GM18505 (cell line): ENCODE results near the gene ALDH6A1.

ENCODE experiments used
- ATAC-seq: cut with Tn5 transposase; IDR thresholded peaks from one replicate; pipeline ENCODE4 v1.9.1; 2021; ENCODE audit not compliant: unreplicated experiment
- POLR2A ChIP-seq: IDR thresholded peaks from 4 replicates; pipeline ENCODE4 v1.6.1; 2011; ENCODE audit warnings: borderline replicate concordance; ENCODE audit not compliant: insufficient read depth, insufficient read length; ENCODE audit errors: extremely low read depth

The ALDH6A1 gene

DNA sequence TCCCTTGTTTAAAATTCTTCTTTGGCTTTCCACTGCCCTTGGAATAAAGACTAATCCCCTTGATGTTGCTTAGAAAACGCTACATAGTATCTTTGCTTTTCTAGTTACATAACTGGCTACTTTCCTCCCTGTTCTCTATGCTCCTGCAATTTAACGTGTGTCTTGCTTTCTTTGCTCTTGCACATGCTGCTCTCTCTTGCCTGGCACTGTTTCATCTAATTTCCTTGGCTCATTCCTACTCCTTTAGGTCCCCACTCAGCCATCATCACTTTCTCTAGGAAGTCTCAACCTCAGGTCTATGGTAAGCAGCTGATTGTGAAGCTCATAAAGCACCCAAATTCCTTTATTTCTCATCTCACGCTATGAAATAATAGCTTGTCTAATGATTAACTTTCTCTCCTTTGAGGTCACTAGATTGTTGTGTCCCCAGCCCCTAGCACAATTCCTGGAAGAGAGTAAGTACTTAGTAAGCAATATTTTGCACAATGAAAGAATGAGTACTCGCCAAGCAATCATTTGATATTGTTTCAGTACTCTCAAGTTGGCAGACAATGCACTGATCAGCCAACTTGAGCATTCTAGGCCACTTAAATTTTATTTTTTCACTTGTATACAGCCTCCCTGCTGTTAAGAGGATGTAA is 3.3 kb downstream of the ALDH6A1 start:
- ATAC-seq = no peak
- no peak for TF ChIP-seq POLR2A

DNA sequence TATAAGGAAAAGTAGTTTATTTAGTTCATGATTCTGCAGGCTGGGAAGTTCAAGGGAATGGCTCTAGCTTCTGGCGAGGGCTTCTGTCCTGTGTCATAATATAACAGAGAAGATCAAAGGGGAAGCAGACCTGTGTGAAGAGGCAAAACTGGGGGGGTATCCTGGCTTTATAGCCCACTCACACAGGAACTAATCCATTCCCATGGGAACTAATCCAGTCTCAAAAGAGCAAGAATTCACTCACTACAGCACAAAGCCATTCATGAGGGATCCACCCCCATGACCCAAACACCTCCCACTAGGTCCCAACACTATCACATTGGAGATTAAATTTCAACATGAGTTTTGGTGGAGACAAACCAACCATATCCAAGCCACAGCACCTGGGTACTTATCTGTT is 6.9 kb downstream of the ALDH6A1 start:
- ATAC-seq = no peak
- no peak for TF ChIP-seq POLR2A

DNA sequence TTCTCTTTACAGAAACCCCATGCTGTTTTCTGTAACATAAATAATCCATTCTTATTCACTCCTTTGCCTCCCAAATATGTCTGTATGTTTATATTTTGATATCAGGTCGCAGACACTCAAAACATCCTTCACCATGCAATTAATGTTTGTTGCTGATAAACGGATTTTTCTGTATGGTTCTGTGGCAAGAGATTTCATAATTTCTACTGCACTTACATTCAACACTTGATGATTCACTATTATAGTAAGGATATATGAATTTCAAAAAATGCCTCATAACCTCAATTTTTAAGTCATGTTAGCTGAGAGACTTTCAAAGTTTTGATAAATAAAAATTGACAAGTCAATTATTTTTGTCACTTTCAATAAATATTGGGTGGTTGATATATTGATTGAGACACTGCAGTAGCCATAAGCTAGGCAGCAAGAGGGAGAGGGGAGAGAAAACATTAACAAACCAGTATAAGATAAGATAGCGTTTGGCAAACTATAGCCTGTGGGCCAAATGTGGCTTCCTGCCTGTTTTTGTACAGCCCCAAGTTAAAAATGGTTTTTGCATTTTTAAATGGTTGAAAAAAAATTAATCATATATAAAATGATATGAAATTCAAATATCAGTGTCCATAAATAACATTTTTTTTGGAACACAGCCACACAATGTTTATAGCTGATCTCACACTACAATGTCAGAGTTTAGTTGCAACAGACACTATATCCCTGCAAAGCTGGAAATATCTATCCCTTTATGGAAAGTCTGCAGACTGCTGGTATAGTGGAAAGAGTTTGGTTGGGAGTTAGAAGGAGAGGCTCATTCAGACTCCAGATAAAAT is 18.3 kb downstream of the ALDH6A1 start:
- no peak for ATAC-seq

DNA sequence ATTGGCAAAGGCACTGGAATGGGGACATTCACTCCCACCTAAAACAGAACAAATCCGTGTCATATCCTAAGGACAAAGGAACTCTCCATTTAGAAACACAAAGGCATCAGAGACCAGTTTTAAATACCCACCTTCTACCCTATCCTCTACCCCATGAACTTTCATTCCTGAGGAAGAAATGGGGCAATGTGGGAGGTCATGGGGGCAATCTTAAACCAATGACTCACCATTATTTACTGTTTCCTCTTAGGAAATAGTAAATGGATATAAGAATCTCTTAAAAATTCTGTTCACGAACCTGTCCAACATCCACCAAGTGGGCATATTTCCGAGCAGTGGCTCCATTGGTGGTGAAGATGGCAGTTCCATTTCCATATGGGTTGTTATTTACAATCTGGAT is 19.4 kb downstream of the ALDH6A1 start:
- ATAC-seq = no peak
- no peak for TF ChIP-seq POLR2A

More for the DNA sequence above, 18.3 kb downstream of the ALDH6A1 start:
- no peak for TF ChIP-seq POLR2A

DNA sequence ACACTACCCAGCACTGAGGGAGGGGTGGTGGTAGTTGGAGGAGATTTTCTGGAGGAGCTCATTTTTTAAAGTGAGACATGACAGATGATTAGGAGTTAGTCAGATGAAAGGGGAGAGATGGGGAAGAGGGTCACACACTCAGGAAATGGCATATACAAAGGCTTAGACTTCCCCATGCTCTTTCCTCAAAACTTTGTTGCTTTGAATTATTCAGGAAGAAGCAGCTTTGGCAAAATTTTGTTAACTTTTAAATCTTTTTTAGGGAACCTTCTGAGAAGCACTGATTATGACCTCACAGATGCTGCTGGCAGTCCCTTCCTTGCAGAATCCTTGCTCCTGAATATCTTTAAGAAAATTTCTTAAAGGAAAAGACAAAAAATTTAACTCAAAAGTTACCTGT is 19.8 kb downstream of the ALDH6A1 start:
- ATAC-seq = no peak
- TF ChIP-seq POLR2A = no peak

DNA sequence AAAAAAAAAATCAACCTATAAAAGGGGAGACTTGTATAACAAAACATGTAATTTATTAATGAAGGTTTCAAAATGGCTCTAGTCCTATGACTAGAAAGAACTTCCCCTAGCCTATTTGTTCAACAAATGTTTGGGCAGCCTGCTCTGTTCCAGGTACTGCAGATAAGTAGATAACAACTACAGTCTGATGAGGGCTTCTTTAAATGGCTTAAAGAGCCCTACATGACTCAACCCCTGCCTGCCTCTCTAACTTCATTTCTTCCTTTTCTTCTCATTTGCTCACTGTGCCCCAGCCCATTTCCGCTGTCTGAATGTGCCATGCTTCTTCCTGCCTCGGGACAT is 21.5 kb downstream of the ALDH6A1 start:
- no peak for ATAC-seq
- no peak for TF ChIP-seq POLR2A

DNA sequence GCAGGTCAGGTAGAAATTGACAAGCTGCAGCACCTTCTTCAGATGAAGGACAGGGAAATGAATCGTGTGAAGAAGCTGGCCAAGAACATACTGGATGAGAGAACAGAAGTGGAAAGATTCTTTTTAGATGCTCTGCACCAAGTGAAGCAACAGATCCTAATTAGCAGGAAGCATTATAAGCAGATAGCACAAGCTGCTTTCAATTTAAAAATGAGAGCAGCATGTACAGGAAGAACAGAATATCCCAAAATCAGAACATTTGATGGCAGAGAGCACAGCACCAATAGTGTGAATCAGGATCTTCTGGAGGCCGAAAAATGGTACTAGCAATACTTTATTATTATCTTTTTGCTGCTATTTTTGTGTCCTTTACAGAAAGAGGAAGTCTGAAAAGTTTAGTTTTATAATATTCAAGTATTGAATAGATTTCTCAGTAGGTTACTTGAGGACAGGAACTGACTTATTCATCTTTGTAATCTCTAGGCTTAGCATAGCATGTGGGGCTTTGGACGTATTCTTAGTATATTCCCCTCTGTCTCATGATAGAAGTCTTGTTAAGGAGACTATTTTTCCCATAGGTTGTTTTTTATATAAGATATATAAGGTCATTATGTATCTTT is 34.3 kb downstream of the ALDH6A1 start:
- ATAC-seq = no peak
- no peak for TF ChIP-seq POLR2A

DNA sequence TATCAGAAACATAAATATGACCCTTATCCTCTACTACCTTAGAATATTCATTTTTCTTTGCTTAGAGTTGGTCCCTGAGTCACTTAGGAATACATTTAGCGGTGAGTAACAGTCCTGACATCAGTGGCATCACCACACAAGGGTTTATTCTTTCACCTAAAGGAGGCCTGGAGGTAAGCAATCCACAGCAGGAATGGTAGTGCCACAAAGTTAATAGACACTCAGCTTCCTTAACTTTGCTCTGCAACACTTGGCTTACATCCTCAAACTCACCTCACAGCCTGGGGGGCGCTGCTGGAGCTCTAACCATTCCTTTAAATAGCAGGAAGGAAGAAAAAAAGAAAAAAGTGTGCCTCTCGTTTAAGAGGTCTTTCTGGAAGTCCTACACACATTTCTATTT is 36.0 kb downstream of the ALDH6A1 start:
- TF ChIP-seq POLR2A = no peak
- ATAC-seq = no peak

DNA sequence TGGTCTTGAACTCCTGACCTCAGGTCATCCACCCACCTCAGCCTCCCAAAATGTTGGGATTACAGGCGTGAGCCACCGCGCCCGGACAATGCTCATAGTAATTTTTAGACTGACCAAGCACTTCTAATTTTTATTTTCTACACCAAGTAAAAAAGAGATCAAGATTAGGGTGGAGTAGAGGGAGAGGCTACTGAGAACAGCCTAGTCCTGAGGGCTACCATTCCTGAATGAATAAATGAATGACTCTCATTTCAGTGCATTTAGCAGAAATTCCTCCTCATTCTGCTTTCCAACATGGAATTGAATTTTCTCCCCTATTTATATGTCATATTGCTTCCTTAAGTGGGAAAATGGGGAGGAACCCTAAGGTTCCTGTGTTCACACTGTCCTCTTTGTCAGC is 38.7 kb downstream of the ALDH6A1 start:
- TF ChIP-seq POLR2A = no peak
- ATAC-seq = no peak

DNA sequence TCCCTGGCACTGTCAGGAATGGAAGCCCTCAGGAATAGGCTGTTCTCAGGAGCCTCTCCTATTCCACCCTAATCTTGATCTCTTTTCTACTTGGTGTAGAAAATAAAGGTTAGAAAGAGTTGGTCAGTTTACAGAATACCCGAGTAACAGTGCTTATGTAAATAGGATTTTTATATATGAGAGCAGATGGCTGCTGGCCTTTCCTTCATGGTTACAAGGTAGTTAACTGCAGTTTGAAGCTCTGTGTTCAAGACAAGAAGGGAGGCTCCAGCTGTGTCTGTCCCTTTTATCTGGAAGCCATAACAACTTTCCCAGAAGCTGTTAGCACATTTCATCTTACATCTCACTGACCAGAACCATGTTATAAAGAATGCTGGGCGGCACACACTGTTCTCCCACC is 42.0 kb downstream of the ALDH6A1 start:
- ATAC-seq = no peak

DNA sequence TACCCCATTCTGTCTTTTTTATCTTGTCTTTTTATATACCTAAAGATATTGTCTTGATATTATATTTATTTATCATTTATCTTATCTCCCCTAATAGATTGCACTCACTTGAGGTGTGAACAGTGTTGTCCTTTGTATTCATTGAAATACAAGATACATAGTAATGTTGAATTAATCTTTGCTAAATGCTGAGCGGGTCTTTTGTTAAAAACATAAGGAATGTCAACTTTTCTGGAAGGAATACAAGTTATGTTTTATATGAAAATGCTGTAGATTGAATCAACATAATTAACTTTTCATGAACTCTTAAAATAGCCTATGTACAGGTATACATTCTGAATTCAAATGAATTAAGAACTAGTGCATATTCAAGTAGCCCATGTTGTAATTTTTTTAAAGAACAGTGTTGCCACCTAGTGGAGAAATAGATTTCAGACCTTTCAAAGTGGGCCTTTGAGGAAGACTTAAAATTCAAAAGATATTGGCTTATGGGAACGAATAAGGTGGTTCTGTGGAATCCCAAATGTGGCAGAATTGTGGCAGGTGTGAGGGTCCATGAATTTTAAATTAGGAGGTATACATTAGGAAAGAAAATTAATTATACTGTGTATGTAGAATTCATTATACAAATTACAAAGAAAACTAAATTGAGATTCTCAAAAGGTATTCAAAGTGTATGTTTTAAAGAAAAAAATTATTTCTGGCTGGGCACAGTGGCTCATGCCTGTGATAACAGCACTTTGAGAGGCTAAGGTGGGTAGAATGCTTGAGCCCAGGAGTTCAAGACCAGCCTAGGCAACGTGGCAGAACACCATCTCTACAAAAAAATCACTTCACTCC is 46.0 kb downstream of the ALDH6A1 start:
- TF ChIP-seq POLR2A = no peak
- ATAC-seq = no peak

More for the DNA sequence above, 42.0 kb downstream of the ALDH6A1 start:
- TF ChIP-seq POLR2A = no peak

DNA sequence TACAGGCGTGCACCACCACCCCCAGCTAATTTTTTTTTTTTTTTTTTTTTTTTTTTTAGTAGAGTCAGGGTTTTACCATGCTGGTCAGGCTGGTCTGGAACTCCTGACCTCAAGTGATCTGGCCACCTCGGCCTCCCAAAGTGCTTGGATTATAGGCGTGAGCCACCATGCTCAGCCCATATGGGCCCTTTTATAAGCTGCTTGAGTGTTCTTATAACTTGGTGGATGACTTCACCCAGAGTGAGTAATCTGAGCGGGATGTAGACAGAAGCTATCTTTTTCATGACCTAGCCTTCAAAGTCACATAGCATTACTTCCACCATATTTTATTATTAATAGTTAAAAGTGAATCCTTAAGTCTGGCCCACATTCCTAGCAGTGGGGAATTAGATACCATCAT is 48.7 kb downstream of the ALDH6A1 start:
- TF ChIP-seq POLR2A = no peak
- no peak for ATAC-seq

DNA sequence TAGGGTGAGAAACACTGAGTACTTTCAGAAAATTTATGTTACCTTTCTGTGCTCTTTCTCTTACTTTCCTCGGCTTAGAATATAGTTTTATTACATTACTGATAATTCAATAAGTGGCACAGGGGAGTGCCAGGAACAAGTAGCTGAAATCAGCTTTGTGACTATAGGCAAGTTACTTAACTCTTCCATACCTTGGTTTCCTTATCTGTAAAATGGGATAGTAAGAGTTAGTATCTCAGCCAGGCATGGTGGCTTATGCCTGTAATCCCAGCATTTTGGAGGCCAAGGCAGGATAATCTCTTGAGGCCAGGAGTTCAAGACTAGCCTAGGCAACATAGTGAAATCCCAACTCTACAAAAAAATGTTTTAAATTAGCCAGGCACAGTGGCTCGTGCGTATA is 49.7 kb downstream of the ALDH6A1 start:
- no peak for TF ChIP-seq POLR2A
- no peak for ATAC-seq
